Regular cardiac myocyte (primary cell): ENCODE results near the gene ITGAE. TPM values are rescaled to one million over a fixed set of nuclear protein-coding genes. Genes with fewer than 3 reads are reported as not detected.

ENCODE experiments used
- total RNA-seq: library from RNA; depleted of rRNA; stranded (reverse); fragments of >200 nt; gene quantifications from 2 replicates; pipeline ENCODE4 v1.2.3, GENCODE V29; 2014

ITGAE gene
- total RNA-seq, result 13.2 and 19.0 TPM in 2 replicates

GRCh38 chr17:3800362-3801271 is at the start of gene ITGAE:
ITGAE (minus strand) TSS chr17:3801188; CDS start chr17:3801144, 44 bp downstream.

GRCh38 chr17:3845621-3846436 is 44.8 kb upstream of the ITGAE start, which contains the start of gene NCBP3:
NCBP3 (minus strand) TSS chr17:3846246; CDS start chr17:3846223, 23 bp downstream.

GRCh38 chr17:3723556-3724377 is 77.2 kb downstream of the ITGAE start, which contains the start of gene HASPIN:
HASPIN (plus strand) TSS chr17:3723903; CDS start chr17:3723936, 33 bp downstream.

GRCh38 chr17:3695723-3696411 is 105.1 kb downstream of the ITGAE start, which contains the start of gene P2RX5:
P2RX5 (minus strand) TSS chr17:3696155; CDS start chr17:3696005, 150 bp downstream.

GRCh38 chr17:3668279-3669084 is 132.5 kb downstream of the ITGAE start, which contains the start of the genes EMC6 and TAX1BP3:
EMC6 (plus strand) TSS chr17:3668812; CDS start chr17:3669147, 335 bp downstream.
TAX1BP3 (minus strand) TSS chr17:3668578; CDS start chr17:3668526, 52 bp downstream.

Other genes starting within 250 kb of the ITGAE start
- 0.77 and 2.0 TPM in 2 replicates for gene TRPV3, start 243.4 kb downstream of the ITGAE start, total RNA-seq
- gene TRPV1, start 191.8 kb downstream of the ITGAE start, total RNA-seq, result 0.58 and 1.7 TPM in 2 replicates
- gene SHPK, start 164.9 kb downstream of the ITGAE start, total RNA-seq, result 11.7 and 13.0 TPM in 2 replicates
- gene CTNS, start 164.4 kb downstream of the ITGAE start, total RNA-seq, result 9.6 and 32.1 TPM in 2 replicates
- 136 and 214 TPM in 2 replicates for gene TAX1BP3, start 132.6 kb downstream of the ITGAE start, total RNA-seq
- gene EMC6, start 132.4 kb downstream of the ITGAE start, total RNA-seq, result 14.7 and 36.8 TPM in 2 replicates
- gene P2RX5, start 105.0 kb downstream of the ITGAE start, total RNA-seq, result 2.7 and 3.4 TPM in 2 replicates
- gene HASPIN, start 77.3 kb downstream of the ITGAE start, total RNA-seq, result 0.85 and 11.1 TPM in 2 replicates
- 15.8 and 21.1 TPM in 2 replicates for gene NCBP3, start 45.1 kb upstream of the ITGAE start, total RNA-seq
- gene CAMKK1, start 91.9 kb upstream of the ITGAE start, total RNA-seq, result 2.5 and 4.8 TPM in 2 replicates
- gene P2RX1, start 115.3 kb upstream of the ITGAE start, total RNA-seq, result 0.28 and 0.38 TPM in 2 replicates
- gene ATP2A3, start 163.2 kb upstream of the ITGAE start, total RNA-seq, result 0.77 and 2.0 TPM in 2 replicates